LNCaP clone FGC (cell line): ENCODE results near the gene LTBP3.
A peak's percentile ranks its signal among the peaks of the same experiment; 100 is the strongest.

Experiments used
- DNase-seq: peaks from one replicate; pipeline ENCODE4 v3.0.0-alpha.2; 2011; ENCODE audit warnings: low read depth
- H3K4me3 ChIP-seq: 2 replicates; pipeline ENCODE4 v1.5.1; 2011; ENCODE audit warnings: mild to moderate bottlenecking, low read depth, low read length, control low read depth
- TF ChIP-seq, protein P1 (sequence below): IDR thresholded peaks from 2 replicates; pipeline ENCODE4 v1.5.1; 2012; ENCODE audit warnings: mild to moderate bottlenecking; ENCODE audit not compliant: control insufficient read depth, insufficient read depth; ENCODE audit errors: extremely low read depth

Gene LTBP3

DNA sequence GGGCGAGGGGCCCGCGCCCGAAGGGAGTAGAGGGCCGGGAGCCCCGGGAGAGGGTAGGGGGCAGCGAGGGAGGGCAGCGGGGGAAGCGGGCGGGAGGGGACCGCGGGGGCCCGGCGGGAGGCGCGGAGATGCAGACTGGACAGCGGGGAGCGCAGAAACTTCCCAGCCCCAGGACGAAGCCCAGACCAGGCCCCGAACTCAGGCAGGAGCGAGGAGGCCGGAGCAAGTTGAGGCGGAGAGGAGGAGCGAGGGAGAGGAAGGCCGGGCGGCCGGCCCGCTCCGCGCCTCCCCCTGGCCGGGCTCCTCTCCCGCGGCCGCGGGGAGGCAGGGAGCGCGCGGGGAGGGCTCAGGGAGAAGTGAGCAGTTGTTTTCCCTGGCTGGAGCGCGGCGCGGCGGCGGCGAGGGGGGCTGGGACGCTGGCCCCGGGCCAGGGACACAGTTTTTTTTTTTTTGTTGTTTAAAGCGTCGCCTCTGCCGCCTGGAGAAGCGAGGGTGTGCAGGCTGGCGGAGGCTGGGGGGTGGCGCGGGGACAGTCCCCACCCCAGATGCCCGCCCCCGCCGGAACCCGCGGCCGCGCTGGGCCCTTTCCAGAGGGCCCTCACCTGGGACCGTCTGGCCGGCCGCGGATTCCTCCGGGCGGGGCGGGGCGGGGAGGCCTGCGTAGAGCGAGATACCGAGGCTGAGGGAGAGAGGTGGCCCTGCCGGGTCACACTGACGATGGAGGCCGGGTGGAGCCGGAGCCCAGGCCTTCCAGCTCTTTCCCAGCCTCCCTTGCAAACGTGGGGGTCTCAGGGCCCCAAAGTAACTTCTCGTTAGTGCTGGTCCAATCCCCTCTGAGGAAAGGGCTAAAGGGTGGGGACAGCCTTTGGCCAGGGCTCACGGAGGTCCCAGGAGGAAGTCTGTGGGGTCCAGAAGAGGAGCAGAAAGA, at the start of gene LTBP3:
TSS of gene LTBP3 (minus strand) at position 358 of the 928 bp plus-strand sequence. CDS start 400 bp downstream, outside the sequence.
- DNase-seq = no peak
- peak within 1 kb of the TSS; percentile 49 for H3K4me3 ChIP-seq
- TF ChIP-seq, protein P1, sequence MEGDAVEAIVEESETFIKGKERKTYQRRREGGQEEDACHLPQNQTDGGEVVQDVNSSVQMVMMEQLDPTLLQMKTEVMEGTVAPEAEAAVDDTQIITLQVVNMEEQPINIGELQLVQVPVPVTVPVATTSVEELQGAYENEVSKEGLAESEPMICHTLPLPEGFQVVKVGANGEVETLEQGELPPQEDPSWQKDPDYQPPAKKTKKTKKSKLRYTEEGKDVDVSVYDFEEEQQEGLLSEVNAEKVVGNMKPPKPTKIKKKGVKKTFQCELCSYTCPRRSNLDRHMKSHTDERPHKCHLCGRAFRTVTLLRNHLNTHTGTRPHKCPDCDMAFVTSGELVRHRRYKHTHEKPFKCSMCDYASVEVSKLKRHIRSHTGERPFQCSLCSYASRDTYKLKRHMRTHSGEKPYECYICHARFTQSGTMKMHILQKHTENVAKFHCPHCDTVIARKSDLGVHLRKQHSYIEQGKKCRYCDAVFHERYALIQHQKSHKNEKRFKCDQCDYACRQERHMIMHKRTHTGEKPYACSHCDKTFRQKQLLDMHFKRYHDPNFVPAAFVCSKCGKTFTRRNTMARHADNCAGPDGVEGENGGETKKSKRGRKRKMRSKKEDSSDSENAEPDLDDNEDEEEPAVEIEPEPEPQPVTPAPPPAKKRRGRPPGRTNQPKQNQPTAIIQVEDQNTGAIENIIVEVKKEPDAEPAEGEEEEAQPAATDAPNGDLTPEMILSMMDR = peak; percentile 10; the same call in 1 of the 2 replicates

DNA sequence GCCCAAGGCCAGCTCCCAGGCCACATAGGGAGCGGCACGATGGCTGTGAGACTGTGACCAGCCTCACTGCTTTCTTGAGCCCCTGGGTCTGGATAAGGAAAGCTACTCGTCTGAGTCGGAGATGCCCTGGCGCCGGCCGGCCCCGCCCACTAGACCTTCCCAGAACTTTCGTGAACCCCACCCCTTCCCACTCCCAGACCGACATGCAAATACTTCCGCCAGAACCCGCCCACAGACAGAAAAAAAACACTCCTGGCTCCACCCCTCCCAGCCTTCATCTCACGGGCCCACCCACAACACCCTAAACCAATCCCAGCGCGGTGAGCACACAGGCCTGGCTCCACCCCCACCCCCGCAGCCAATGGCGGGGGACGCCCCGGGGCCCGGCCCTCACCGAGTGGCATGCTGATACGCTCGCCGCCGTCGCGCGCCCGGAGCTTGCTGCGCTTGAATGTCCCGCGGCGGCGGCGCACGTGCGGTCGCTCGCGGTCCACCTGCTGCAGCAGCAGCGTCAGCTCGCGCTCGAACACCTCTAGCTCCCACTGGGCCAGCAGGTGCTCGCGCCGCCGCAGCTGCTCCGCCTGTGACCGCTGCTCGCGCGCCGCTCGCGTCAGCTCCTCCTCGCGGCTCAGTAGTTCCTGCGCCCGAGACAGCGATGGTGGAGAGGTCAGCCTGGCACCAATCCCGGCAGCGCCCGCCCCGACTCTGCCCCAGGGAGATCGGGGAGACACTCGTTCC, 48.9 kb upstream of the LTBP3 start:
- DNase-seq = no peak
- TF ChIP-seq, protein P1 = no peak
- H3K4me3 ChIP-seq = no peak overlapping the region

DNA sequence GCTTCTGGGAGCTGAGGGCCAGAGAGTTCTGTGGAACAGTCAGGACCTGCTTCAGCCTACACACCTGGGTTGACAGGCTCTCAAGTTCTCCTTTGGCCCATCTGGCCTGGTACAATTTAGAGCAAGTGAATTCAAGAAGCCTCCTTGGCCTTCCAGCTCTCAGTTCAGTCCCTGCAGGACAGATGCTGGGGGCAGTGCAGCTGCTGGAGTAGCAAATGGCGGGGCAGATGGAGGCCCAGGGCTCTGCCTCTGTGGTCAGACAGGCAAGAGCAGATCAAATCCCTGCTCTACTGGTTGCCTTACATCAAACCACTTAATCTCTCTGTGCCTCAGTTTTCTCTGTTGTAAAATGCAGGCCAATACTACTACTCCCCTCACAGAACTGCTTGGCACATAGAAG, 46.1 kb upstream of the LTBP3 start:
- TF ChIP-seq, protein P1 = no peak
- no peak for DNase-seq
- H3K4me3 ChIP-seq = no peak overlapping the region

DNA sequence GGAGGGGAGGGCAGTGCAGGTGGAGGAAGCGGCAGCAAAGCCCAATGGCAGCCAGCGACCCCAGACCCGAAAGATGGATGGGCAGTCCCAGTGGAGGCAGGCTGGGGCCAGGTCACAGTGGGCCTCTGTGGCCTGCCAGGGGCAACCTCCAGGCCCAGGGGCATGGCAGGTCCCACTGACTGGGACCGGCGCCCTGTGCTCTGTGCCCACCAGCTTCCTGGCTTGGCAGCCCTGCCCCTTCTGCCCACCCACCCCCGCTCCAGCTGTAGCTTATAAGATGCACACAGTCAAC, 41.7 kb upstream of the LTBP3 start:
- TF ChIP-seq, protein P1 = no peak
- DNase-seq = no peak
- H3K4me3 ChIP-seq = no peak overlapping the region

DNA sequence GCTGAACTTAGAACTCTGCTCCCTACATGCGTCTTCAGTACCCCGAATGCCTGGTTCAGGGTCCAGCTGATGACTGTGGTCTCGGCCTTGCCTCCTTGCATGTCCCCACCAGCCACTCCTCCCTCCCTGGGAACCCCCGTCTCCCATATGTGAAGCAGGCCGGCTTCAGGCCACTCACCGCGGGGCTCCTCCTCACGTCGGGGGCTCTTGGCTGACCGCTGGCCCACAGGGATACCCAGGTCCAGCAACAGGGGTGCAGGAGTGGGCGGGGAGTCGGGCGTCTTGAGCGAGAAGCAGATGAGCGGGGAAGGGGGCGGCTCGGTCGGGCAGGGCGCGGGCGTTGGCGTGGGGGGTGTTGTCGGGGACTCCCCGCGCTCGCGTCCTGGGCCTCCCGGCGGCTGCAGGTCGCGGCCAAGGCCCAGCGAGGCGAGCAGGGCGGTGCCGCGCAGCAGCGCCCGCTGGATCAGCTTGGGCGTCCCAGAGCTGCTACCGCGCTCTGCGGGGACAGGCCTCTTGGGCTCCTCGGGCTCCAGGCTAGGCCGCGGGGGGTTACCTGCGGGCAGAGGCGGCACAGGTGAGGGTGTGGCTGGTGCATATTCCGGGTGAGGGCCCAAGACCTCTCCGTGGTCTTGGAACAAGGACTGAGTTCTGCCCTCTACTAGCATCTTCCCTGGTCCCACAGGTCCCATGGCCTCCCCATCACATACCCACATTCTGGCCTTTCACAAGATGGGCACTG, 41.2 kb upstream of the LTBP3 start:
- no peak overlapping the region for H3K4me3 ChIP-seq
- TF ChIP-seq, protein P1 = no peak
- DNase-seq = no peak

DNA sequence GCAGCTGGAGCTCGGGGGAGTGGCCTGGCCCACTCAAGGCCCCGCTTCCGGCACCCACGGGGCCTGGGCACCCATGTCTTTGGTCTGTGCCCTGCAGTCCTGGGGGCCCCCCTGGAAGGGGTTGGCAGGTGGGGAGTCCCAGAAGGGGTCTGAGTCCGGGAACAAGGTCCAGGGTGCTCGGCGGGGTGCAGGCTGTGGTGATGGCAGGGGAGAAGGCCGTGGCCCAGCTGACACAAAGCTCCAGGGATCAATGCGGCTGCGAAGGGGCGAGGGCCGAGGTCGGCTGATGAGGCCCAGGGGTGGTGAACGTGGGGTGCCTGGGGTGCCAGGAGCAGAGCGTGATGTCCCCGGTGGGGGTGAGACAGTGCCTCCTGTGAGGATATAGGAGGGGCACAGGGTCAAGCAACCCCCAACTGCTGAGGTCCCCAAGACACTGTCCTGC, 40.1 kb upstream of the LTBP3 start:
- TF ChIP-seq, protein P1 = no peak
- no peak for DNase-seq
- no peak overlapping the region for H3K4me3 ChIP-seq
